AG08396 (cell line): ENCODE data around the gene PFDN6.
A peak's percentile ranks its signal among the peaks of the same experiment; 100 is the strongest.
"Not testable (repeated sequence)": the region's sequence is repeated elsewhere in the genome, so short reads cannot be mapped to it uniquely, and the experiment has no call there.

Source experiments
- DNase-seq: peaks from one replicate; pipeline ENCODE4 v3.0.0; 2012; ENCODE audit warnings: low spot score, mixed read lengths

Gene PFDN6

GRCh38 chr6:33273924-33274902 is 15.2 kb upstream of the PFDN6 start:
- DNase-seq = no peak

GRCh38 chr6:33275795-33276580 is 13.4 kb upstream of the PFDN6 start:
- DNase-seq = not testable (repeated sequence)

GRCh38 chr6:33276581-33276863 is 12.9 kb upstream of the PFDN6 start:
- no peak for DNase-seq

- DNase-seq = peak; percentile 84
Observed at GRCh38 chr6:33276864-33277662, 12.3 kb upstream of the PFDN6 start, which contains the start of gene B3GALT4. Gene B3GALT4, plus strand, starts transcription at chr6:33277123. Its CDS starts 297 bp downstream, at chr6:33277420.

GRCh38 chr6:33277663-33278391 is 11.6 kb upstream of the PFDN6 start:
- DNase-seq = no peak

- no peak for DNase-seq
Observed at GRCh38 chr6:33278392-33278741, 11.0 kb upstream of the PFDN6 start.

- DNase-seq = no peak
Observed at GRCh38 chr6:33278810-33279209, 10.6 kb upstream of the PFDN6 start.

- DNase-seq = no peak
Observed at GRCh38 chr6:33279257-33279695, 10.1 kb upstream of the PFDN6 start.

GRCh38 chr6:33279971-33280511 is 9.4 kb upstream of the PFDN6 start:
- no peak for DNase-seq

- DNase-seq = no peak
Observed at GRCh38 chr6:33280539-33280938, 8.9 kb upstream of the PFDN6 start.

GRCh38 chr6:33285214-33285613 is 4.2 kb upstream of the PFDN6 start:
- DNase-seq = not testable (repeated sequence)

- no peak for DNase-seq
Observed at GRCh38 chr6:33286946-33287914, 2.2 kb upstream of the PFDN6 start.

GRCh38 chr6:33288141-33288920 is 1.1 kb upstream of the PFDN6 start:
- DNase-seq = no peak

- no peak for DNase-seq
Observed at GRCh38 chr6:33289784-33290315, 449 bp downstream of the PFDN6 start.

GRCh38 chr6:33290459-33290858 is 1.1 kb downstream of the PFDN6 start:
- DNase-seq = no peak

GRCh38 chr6:33292996-33293682 is 3.7 kb downstream of the PFDN6 start:
- no peak for DNase-seq

- DNase-seq = no peak
Observed at GRCh38 chr6:33294086-33294823, 4.9 kb downstream of the PFDN6 start.
